GM23338 (cell line): Measurements from ENCODE around the gene ATG7. TPM values are rescaled to one million over a fixed set of nuclear protein-coding genes. Genes with fewer than 3 reads are reported as not detected.

Experiments
- ATAC-seq: fragments of 200-7000 bp; cut with Tn5 transposase; 3 replicates; pipeline ENCODE4 v1.9.1; 2020
- DNase-seq: peaks from one replicate; pipeline ENCODE4 v3.0.0-alpha.2; 2015; ENCODE audit warnings: low spot score
- H2AFZ ChIP-seq: fragments of 200-600 bp; sonication (generic); 2 replicates; pipeline ENCODE4 v1.8.0; 2016; ENCODE audit warnings: antibody characterized with exemption, mild to moderate bottlenecking, moderate library complexity
- H3F3A ChIP-seq: fragments of 200-600 bp; sonication (generic); replicated peaks from 2 replicates; pipeline ENCODE4 v1.8.0; 2017; ENCODE audit warnings: antibody characterized with exemption, mixed run types, low read depth
- H3K27ac ChIP-seq: fragments of 200-600 bp; sonication (generic); 2 replicates; pipeline ENCODE4 v1.6.1; 2016; ENCODE audit warnings: low read depth
- H3K27me3 ChIP-seq: fragments of 200-600 bp; sonication (generic); 2 replicates; pipeline ENCODE4 v1.8.0; 2016; ENCODE audit warnings: mild to moderate bottlenecking, mixed run types, moderate library complexity; ENCODE audit not compliant: insufficient read depth
- H3K36me3 ChIP-seq: fragments of 200-600 bp; sonication (generic); 2 replicates; pipeline ENCODE4 v1.8.0; 2016; ENCODE audit warnings: mild to moderate bottlenecking; ENCODE audit not compliant: insufficient read depth
- H3K4me1 ChIP-seq: fragments of 200-600 bp; sonication (generic); 2 replicates; pipeline ENCODE4 v1.8.0; 2016; ENCODE audit warnings: mild to moderate bottlenecking, moderate library complexity; ENCODE audit not compliant: insufficient read depth
- H3K4me2 ChIP-seq: fragments of 200-600 bp; sonication (generic); 2 replicates; pipeline ENCODE4 v1.7.1; 2017; ENCODE audit warnings: mixed run types
- H3K4me3 ChIP-seq: fragments of 200-600 bp; sonication (generic); 2 replicates; pipeline ENCODE4 v1.6.1; 2016; ENCODE audit warnings: mixed run types
- H3K79me2 ChIP-seq: fragments of 200-600 bp; sonication (generic); replicated peaks from 2 replicates; pipeline ENCODE4 v1.8.0; 2017; ENCODE audit warnings: mild to moderate bottlenecking; ENCODE audit not compliant: insufficient read depth
- H3K9me2 ChIP-seq: fragments of 200-600 bp; sonication (generic); 2 replicates; pipeline ENCODE4 v1.8.0; 2017; ENCODE audit not compliant: insufficient read depth
- H4K20me1 ChIP-seq: fragments of 200-600 bp; sonication (generic); replicated peaks from 2 replicates; pipeline ENCODE4 v1.8.0; 2017; ENCODE audit warnings: mild to moderate bottlenecking; ENCODE audit not compliant: insufficient read depth
- H3K27ac Mint-ChIP-seq: 2 replicates; pipeline ENCODE4 v1.8.0; 2020; ENCODE audit warnings: inconsistent platforms, mild to moderate bottlenecking, moderate library complexity, mixed read lengths
- H3K27me3 Mint-ChIP-seq: 3 replicates; pipeline ENCODE4 v1.8.0; 2022; ENCODE audit warnings: low read depth, mild to moderate bottlenecking, moderate library complexity, mixed read lengths, inconsistent platforms; ENCODE audit not compliant: insufficient read depth, poor library complexity
- H3K36me3 Mint-ChIP-seq: 3 replicates; pipeline ENCODE4 v1.8.0; 2021; ENCODE audit warnings: low read depth, mild to moderate bottlenecking, inconsistent platforms, moderate library complexity, mixed read lengths
- H3K4me1 Mint-ChIP-seq: 3 replicates; pipeline ENCODE4 v1.8.0; 2020; ENCODE audit warnings: mild to moderate bottlenecking, inconsistent platforms, mixed read lengths
- H3K4me3 Mint-ChIP-seq: 3 replicates; pipeline ENCODE4 v1.8.0; 2021; ENCODE audit warnings: moderate library complexity, mild to moderate bottlenecking, inconsistent platforms, mixed read lengths
- H3K9me3 Mint-ChIP-seq: 3 replicates; pipeline ENCODE4 v1.8.0; 2020; ENCODE audit warnings: moderate library complexity, mild to moderate bottlenecking, inconsistent platforms, mixed read lengths
- CREB1 ChIP-seq: fragments of 250-450 bp; sonication (Bioruptor Pico); IDR thresholded peaks from 2 replicates; pipeline ENCODE4 v1.5.0; 2020; ENCODE audit warnings: low read depth, mild to moderate bottlenecking, moderate library complexity
- CTCF ChIP-seq, 2 experiments: fragments of 200-600 bp in 1 of 2; sonication (generic) in 1 of 2; conservative IDR thresholded peaks; 2 replicates each; pipeline versions ENCODE4 v1.5.1 to v1.6.1; 2016 to 2017; ENCODE audit warnings: antibody characterized with exemption in 2 of 2, low read depth in 2 of 2, mild to moderate bottlenecking in 2 of 2, moderate library complexity in 1 of 2
- EZH2 ChIP-seq: fragments of 200-600 bp; sonication (generic); IDR thresholded peaks from one replicate; pipeline ENCODE4 v1.8.0; 2017; ENCODE audit warnings: antibody characterized with exemption, mild to moderate bottlenecking, low read depth; ENCODE audit not compliant: unreplicated experiment
- EZH2phosphoT487 ChIP-seq: fragments of 200-600 bp; sonication (generic); IDR thresholded peaks from one replicate; pipeline ENCODE4 v1.8.1; 2018; ENCODE audit warnings: antibody characterized with exemption; ENCODE audit not compliant: unreplicated experiment
- JUNB ChIP-seq: IDR thresholded peaks from one replicate; pipeline ENCODE4 v1.6.1; 2016; ENCODE audit warnings: antibody characterized with exemption; ENCODE audit not compliant: unreplicated experiment
- NANOG ChIP-seq: IDR thresholded peaks from 2 replicates; pipeline ENCODE4 v1.6.1; 2016; ENCODE audit warnings: antibody characterized with exemption, borderline replicate concordance
- POLR2AphosphoS5 ChIP-seq: IDR thresholded peaks from 2 replicates; pipeline ENCODE4 v1.6.1; 2016; ENCODE audit warnings: antibody characterized with exemption, low read depth
- STAT1 ChIP-seq: IDR thresholded peaks from one replicate; pipeline ENCODE4 v1.6.1; 2016; ENCODE audit warnings: antibody characterized with exemption; ENCODE audit not compliant: unreplicated experiment
- ZNF114 ChIP-seq: fragments of 250-450 bp; sonication (Bioruptor Pico); IDR thresholded peaks from 2 replicates; pipeline ENCODE4 v1.5.0; 2020; ENCODE audit warnings: mild to moderate bottlenecking, moderate library complexity
- ZNF331 ChIP-seq: fragments of 250-450 bp; sonication (Bioruptor Pico); IDR thresholded peaks from 2 replicates; pipeline ENCODE4 v1.5.0; 2020; ENCODE audit warnings: low read depth, mild to moderate bottlenecking, moderate library complexity
- polyA plus RNA-seq: library from polyadenylated mRNA; unstranded; fragments of >200 nt; fragmentation: Nextera tagmentation; extraction: Ambion mirVana; gene quantifications from 2 replicates; pipeline ENCODE4 v1.2.1, GENCODE V29; 2016
- total RNA-seq: library from RNA; depleted of rRNA; stranded (reverse); fragments of >200 nt; shearing (Covaris generic); gene quantifications from 2 replicates; pipeline ENCODE4 v1.2.3, GENCODE V29; 2014
- TF ChIP-seq, protein P1 (sequence below): IDR thresholded peaks from 2 replicates; pipeline ENCODE4 v1.6.1; 2016; ENCODE audit warnings: antibody characterized with exemption
- TF ChIP-seq, protein P2 (sequence below): IDR thresholded peaks from one replicate; pipeline ENCODE4 v1.6.1; 2018; ENCODE audit warnings: antibody characterized with exemption; ENCODE audit not compliant: unreplicated experiment
- TF ChIP-seq, protein P3 (sequence below): fragments of 250-450 bp; sonication (Bioruptor Pico); IDR thresholded peaks from 2 replicates; pipeline ENCODE4 v1.5.0; 2020; ENCODE audit warnings: mild to moderate bottlenecking, moderate library complexity

The ATG7 gene
- total and polyA plus RNA-seq, 2 experiments from 2014 or later: 16.2 to 36.7 TPM

- no peak overlapping the region for H3K4me3 Mint-ChIP-seq
- Histone ChIP-seq H3K79me2 (no peaks in the 10 kb centered on the region), H3K27me3 (no peaks in the 10 kb centered on the region), H3K27ac (no peak overlapping the region), H3K4me1 (no peaks in the 10 kb centered on the region), H3K4me2 (no peak overlapping the region), H2AFZ (no peak overlapping the region), H3F3A (no peaks in the 10 kb centered on the region), H3K36me3 (no peaks in the 10 kb centered on the region), H3K4me3 (no peak overlapping the region), H3K9me2 (no peaks in the 10 kb centered on the region), H4K20me1 (no peaks in the 10 kb centered on the region)
- no peak overlapping the region for H3K27ac Mint-ChIP-seq
- TF ChIP-seq, protein P1, sequence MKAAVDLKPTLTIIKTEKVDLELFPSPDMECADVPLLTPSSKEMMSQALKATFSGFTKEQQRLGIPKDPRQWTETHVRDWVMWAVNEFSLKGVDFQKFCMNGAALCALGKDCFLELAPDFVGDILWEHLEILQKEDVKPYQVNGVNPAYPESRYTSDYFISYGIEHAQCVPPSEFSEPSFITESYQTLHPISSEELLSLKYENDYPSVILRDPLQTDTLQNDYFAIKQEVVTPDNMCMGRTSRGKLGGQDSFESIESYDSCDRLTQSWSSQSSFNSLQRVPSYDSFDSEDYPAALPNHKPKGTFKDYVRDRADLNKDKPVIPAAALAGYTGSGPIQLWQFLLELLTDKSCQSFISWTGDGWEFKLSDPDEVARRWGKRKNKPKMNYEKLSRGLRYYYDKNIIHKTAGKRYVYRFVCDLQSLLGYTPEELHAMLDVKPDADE: no peak
- TF ChIP-seq, protein P2, sequence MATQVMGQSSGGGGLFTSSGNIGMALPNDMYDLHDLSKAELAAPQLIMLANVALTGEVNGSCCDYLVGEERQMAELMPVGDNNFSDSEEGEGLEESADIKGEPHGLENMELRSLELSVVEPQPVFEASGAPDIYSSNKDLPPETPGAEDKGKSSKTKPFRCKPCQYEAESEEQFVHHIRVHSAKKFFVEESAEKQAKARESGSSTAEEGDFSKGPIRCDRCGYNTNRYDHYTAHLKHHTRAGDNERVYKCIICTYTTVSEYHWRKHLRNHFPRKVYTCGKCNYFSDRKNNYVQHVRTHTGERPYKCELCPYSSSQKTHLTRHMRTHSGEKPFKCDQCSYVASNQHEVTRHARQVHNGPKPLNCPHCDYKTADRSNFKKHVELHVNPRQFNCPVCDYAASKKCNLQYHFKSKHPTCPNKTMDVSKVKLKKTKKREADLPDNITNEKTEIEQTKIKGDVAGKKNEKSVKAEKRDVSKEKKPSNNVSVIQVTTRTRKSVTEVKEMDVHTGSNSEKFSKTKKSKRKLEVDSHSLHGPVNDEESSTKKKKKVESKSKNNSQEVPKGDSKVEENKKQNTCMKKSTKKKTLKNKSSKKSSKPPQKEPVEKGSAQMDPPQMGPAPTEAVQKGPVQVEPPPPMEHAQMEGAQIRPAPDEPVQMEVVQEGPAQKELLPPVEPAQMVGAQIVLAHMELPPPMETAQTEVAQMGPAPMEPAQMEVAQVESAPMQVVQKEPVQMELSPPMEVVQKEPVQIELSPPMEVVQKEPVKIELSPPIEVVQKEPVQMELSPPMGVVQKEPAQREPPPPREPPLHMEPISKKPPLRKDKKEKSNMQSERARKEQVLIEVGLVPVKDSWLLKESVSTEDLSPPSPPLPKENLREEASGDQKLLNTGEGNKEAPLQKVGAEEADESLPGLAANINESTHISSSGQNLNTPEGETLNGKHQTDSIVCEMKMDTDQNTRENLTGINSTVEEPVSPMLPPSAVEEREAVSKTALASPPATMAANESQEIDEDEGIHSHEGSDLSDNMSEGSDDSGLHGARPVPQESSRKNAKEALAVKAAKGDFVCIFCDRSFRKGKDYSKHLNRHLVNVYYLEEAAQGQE: no peak
- TF ChIP-seq NANOG: no peak
- no peak for TF ChIP-seq EZH2
- TF ChIP-seq, protein P3, sequence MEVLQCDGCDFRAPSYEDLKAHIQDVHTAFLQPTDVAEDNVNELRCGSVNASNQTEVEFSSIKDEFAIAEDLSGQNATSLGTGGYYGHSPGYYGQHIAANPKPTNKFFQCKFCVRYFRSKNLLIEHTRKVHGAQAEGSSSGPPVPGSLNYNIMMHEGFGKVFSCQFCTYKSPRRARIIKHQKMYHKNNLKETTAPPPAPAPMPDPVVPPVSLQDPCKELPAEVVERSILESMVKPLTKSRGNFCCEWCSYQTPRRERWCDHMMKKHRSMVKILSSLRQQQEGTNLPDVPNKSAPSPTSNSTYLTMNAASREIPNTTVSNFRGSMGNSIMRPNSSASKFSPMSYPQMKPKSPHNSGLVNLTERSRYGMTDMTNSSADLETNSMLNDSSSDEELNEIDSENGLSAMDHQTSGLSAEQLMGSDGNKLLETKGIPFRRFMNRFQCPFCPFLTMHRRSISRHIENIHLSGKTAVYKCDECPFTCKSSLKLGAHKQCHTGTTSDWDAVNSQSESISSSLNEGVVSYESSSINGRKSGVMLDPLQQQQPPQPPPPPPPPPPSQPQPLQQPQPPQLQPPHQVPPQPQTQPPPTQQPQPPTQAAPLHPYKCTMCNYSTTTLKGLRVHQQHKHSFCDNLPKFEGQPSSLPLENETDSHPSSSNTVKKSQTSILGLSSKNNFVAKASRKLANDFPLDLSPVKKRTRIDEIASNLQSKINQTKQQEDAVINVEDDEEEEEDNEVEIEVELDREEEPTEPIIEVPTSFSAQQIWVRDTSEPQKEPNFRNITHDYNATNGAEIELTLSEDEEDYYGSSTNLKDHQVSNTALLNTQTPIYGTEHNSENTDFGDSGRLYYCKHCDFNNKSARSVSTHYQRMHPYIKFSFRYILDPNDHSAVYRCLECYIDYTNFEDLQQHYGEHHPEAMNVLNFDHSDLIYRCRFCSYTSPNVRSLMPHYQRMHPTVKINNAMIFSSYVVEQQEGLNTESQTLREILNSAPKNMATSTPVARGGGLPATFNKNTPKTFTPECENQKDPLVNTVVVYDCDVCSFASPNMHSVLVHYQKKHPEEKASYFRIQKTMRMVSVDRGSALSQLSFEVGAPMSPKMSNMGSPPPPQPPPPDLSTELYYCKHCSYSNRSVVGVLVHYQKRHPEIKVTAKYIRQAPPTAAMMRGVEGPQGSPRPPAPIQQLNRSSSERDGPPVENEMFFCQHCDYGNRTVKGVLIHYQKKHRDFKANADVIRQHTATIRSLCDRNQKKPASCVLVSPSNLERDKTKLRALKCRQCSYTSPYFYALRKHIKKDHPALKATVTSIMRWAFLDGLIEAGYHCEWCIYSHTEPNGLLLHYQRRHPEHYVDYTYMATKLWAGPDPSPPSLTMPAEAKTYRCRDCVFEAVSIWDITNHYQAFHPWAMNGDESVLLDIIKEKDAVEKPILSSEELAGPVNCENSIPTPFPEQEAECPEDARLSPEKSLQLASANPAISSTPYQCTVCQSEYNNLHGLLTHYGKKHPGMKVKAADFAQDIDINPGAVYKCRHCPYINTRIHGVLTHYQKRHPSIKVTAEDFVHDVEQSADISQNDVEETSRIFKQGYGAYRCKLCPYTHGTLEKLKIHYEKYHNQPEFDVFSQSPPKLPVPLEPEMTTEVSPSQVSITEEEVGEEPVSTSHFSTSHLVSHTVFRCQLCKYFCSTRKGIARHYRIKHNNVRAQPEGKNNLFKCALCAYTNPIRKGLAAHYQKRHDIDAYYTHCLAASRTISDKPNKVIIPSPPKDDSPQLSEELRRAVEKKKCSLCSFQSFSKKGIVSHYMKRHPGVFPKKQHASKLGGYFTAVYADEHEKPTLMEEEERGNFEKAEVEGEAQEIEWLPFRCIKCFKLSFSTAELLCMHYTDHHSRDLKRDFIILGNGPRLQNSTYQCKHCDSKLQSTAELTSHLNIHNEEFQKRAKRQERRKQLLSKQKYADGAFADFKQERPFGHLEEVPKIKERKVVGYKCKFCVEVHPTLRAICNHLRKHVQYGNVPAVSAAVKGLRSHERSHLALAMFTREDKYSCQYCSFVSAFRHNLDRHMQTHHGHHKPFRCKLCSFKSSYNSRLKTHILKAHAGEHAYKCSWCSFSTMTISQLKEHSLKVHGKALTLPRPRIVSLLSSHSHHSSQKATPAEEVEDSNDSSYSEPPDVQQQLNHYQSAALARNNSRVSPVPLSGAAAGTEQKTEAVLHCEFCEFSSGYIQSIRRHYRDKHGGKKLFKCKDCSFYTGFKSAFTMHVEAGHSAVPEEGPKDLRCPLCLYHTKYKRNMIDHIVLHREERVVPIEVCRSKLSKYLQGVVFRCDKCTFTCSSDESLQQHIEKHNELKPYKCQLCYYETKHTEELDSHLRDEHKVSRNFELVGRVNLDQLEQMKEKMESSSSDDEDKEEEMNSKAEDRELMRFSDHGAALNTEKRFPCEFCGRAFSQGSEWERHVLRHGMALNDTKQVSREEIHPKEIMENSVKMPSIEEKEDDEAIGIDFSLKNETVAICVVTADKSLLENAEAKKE (CRISPR knock-in tag): no peak
- TF ChIP-seq EZH2phosphoT487: no peak
- TF ChIP-seq ZNF331 (CRISPR knock-in tag): no peak
- no peak for TF ChIP-seq STAT1
- no peak for TF ChIP-seq CTCF (conservative IDR thresholded peaks at IDR 0.05; ENCODE audit: low read depth in 2 of 2)
- no peak for TF ChIP-seq ZNF114 (CRISPR knock-in tag)
- no peak for TF ChIP-seq CREB1
- TF ChIP-seq JUNB: no peak
- no peak for TF ChIP-seq POLR2AphosphoS5
- H3K36me3 Mint-ChIP-seq: no peaks in the 10 kb centered on the region
- H3K9me3 Mint-ChIP-seq: no peaks in the 10 kb centered on the region
- DNase-seq: no peak
- no peaks in the 10 kb centered on the region for H3K4me1 Mint-ChIP-seq
- H3K27me3 Mint-ChIP-seq: no peaks in the 10 kb centered on the region
- ATAC-seq: no peak
These were observed 177.8 kb downstream of the ATG7 start for GRCh38 chr3:11450015-11450414.
